ENCODE data around the gene SZT2. TPM values are rescaled to one million over a fixed set of nuclear protein-coding genes. Genes with fewer than 3 reads are reported as not detected.

Gene SZT2
- total and polyA plus RNA-seq, 2 of the 13 experiments (the other 11 are each of a cell fraction or from before 2014, with no cell fraction given): 8.0 to 8.8 TPM

- TF ChIP-seq ZNF513 (CRISPR knock-in tag; conservative IDR thresholded peaks at IDR 0.05): no peak
- no peak for TF ChIP-seq ZBTB21 (CRISPR knock-in tag; IDR thresholded peaks at IDR 0.05)
- peak; percentile 80 for TF ChIP-seq PPARG (CRISPR knock-in tag; conservative IDR thresholded peaks at IDR 0.05)
- TF ChIP-seq ETV6 (CRISPR knock-in tag; conservative IDR thresholded peaks at IDR 0.05): no peak
- peak; percentile 66 for TF ChIP-seq ZNF547 (CRISPR knock-in tag; IDR thresholded peaks at IDR 0.05)
- 0 out of 2 replicates have a peak, but pooled peaks have one; percentile 26 for TF ChIP-seq KDM6A (CRISPR knock-in tag; IDR thresholded peaks at IDR 0.05; ENCODE audit: low read depth)
- TF ChIP-seq SNRNP70 (IDR thresholded peaks at IDR 0.05; ENCODE audit: low read depth, low read length): no peak
- no peak for TF ChIP-seq SMAD9 (CRISPR knock-in tag; IDR thresholded peaks at IDR 0.05)
- no peak for TF ChIP-seq ERF (CRISPR knock-in tag; IDR thresholded peaks at IDR 0.05)
- no peak for TF ChIP-seq ZBTB14 (CRISPR knock-in tag; IDR thresholded peaks at IDR 0.05)
- TF ChIP-seq MXD4 (CRISPR knock-in tag; IDR thresholded peaks at IDR 0.05): peak; percentile 74; the same call in 1 of the 2 replicates
- peak; percentile 76 for TF ChIP-seq ZNF331 (CRISPR knock-in tag; IDR thresholded peaks at IDR 0.05)
- TF ChIP-seq IKZF5 (CRISPR knock-in tag; IDR thresholded peaks at IDR 0.05): peak; percentile 77; the same call in 1 of the 2 replicates
- TF ChIP-seq ZBTB1 (CRISPR knock-in tag; IDR thresholded peaks at IDR 0.05; ENCODE audit: borderline replicate concordance): no peak
- peak; percentile 93 for TF ChIP-seq ZBTB40 (IDR thresholded peaks at IDR 0.05)
- TF ChIP-seq ZBTB40 (CRISPR knock-in tag; IDR thresholded peaks at IDR 0.05): peak; percentile 70; the same call in 1 of the 2 replicates
Observed at GRCh38 chr1:43389326-43390313, at the start of gene SZT2, which contains the start of gene MED8 (continued).
